K562 (cell line): ENCODE data around the gene ITGAD. TPM values are rescaled to one million over a fixed set of nuclear protein-coding genes. Genes with fewer than 3 reads are reported as not detected.

ENCODE experiments used
- ATAC-seq: fragments of 200-7000 bp; cut with Tn5 transposase; 3 replicates; pipeline ENCODE4 v1.9.1; 2020; ENCODE audit warnings: moderate library complexity
- BruUV-seq: library from RNA; stranded (reverse); fragments of 400-500 nt; replicated peaks from 2 replicates; lab custom pipeline; 2021; lab: Mats Ljungman, UMichigan
- CTCF ChIA-PET: fragments of 300-600 bp; formaldehyde crosslinking; extraction: SDS; loops from one replicate; lab custom pipeline; 2021; ENCODE audit warnings: low intra/inter-chr PET ratio; lab: Yijun Ruan, JAX
- POLR2A ChIA-PET: fragments of 300-600, 350-650 bp; sonication (Branson Sonifier 250); formaldehyde crosslinking; extraction: SDS; loops from one replicate; lab custom pipeline; 2021; ENCODE audit warnings: antibody characterized with exemption, inconsistent platforms; lab: Yijun Ruan, JAX
- DNase-seq, 4 experiments: peaks; one replicate each; pipeline versions ENCODE4 v3.0.0 to v3.0.0-alpha.2; 2011 to 2018; ENCODE audit warnings: low spot score in 3 of 4, mixed read lengths in 3 of 4; ENCODE audit errors: extremely low read depth in 1 of 4
- FAIRE-seq: peaks from 2 replicates; lab custom pipeline; 2011; peaks lifted over from hg19 to GRCh38; lab: Jason Lieb, UNC
- H2AFZ ChIP-seq: 2 replicates; pipeline ENCODE4 v1.6.0; 2011; ENCODE audit warnings: low read depth, low read length, control low read depth, inconsistent platforms
- H3K27ac ChIP-seq: fragments of 200-600 bp; 3 replicates; pipeline ENCODE4 v1.8.0; 2011; ENCODE audit warnings: low read depth, mild to moderate bottlenecking, control low read depth, inconsistent platforms, low read length, moderate library complexity, mixed read lengths; ENCODE audit errors: extremely low read depth
- H3K27me3 ChIP-seq, 2 experiments: fragments of 300-600 bp in 1 of 2; 2 replicates in 1 of 2; 3 replicates in 1 of 2; pipeline versions ENCODE4 v1.6.0 to v1.8.0; 2011; ENCODE audit warnings: inconsistent platforms in 2 of 2, low read length in 2 of 2, mild to moderate bottlenecking in 1 of 2, mixed read lengths in 1 of 2, moderate library complexity in 1 of 2; ENCODE audit not compliant: control insufficient read depth in 2 of 2, insufficient read depth in 2 of 2
- H3K36me3 ChIP-seq: fragments of 300-600 bp; 3 replicates; pipeline ENCODE4 v1.8.0; 2011; ENCODE audit warnings: mild to moderate bottlenecking, low read length, inconsistent platforms; ENCODE audit not compliant: control insufficient read depth, insufficient read depth
- H3K4me1 ChIP-seq, 2 experiments: fragments of 200-600 bp in 1 of 2; replicated peaks in 1 of 2; 2 replicates in 1 of 2; 3 replicates in 1 of 2; pipeline versions ENCODE4 v1.5.1 to v1.8.0; 2011; ENCODE audit warnings: inconsistent platforms in 2 of 2, low read length in 2 of 2, mild to moderate bottlenecking in 1 of 2, mixed read lengths in 1 of 2, moderate library complexity in 1 of 2; ENCODE audit not compliant: control insufficient read depth in 2 of 2, insufficient read depth in 2 of 2
- H3K4me2 ChIP-seq: 2 replicates; pipeline ENCODE4 v1.6.1; 2011; ENCODE audit warnings: low read length, control low read depth, inconsistent platforms, mixed read lengths; ENCODE audit not compliant: insufficient read depth
- H3K4me3 ChIP-seq: fragments of 200-600 bp; sonication (generic), shearing (Covaris generic); 2 replicates; pipeline ENCODE4 v1.5.1; 2016; ENCODE audit warnings: control low read depth, inconsistent platforms
- H3K79me2 ChIP-seq: fragments of 200-600 bp; 3 replicates; pipeline ENCODE4 v1.8.0; 2011; ENCODE audit warnings: low read length, inconsistent platforms; ENCODE audit not compliant: control insufficient read depth, insufficient read depth
- H3K9ac ChIP-seq, 2 experiments: 2 replicates each; pipeline versions ENCODE4 v1.6.0 to v1.6.1; 2011; ENCODE audit warnings: low read depth in 2 of 2, low read length in 2 of 2, control low read depth in 1 of 2, inconsistent platforms in 1 of 2, mild to moderate bottlenecking in 1 of 2, mixed read lengths in 1 of 2; ENCODE audit not compliant: insufficient read depth in 1 of 2
- H3K9me1 ChIP-seq: one replicate; pipeline ENCODE4 v1.6.0; 2011; ENCODE audit warnings: inconsistent platforms, mild to moderate bottlenecking, low read length, moderate library complexity; ENCODE audit not compliant: control insufficient read depth, insufficient read depth
- H3K9me3 ChIP-seq: replicated peaks from 2 replicates; pipeline ENCODE4 v1.5.1; 2011; ENCODE audit warnings: low read depth, low read length, inconsistent platforms; ENCODE audit not compliant: control insufficient read depth, insufficient read depth
- H4K20me1 ChIP-seq: replicated peaks from 2 replicates; pipeline ENCODE4 v1.6.1; 2011; ENCODE audit warnings: low read length, inconsistent platforms, mixed read lengths; ENCODE audit not compliant: control insufficient read depth, insufficient read depth
- HEY1 ChIP-seq: fragments of 250-450 bp; sonication (Bioruptor Pico); IDR thresholded peaks from 2 replicates; pipeline ENCODE4 v1.5.0; 2020; ENCODE audit warnings: mild to moderate bottlenecking, moderate library complexity, borderline replicate concordance
- MCM3 ChIP-seq: fragments of 450-650 bp; IDR thresholded peaks from 2 replicates; pipeline ENCODE4 v1.6.1; 2016
- NCOA6 ChIP-seq: fragments of 450-650 bp; IDR thresholded peaks from 2 replicates; pipeline ENCODE4 v1.6.1; 2017; ENCODE audit warnings: mild to moderate bottlenecking
- SMAD1 ChIP-seq: fragments of 150-350 bp; IDR thresholded peaks from 2 replicates; pipeline ENCODE4 v1.6.1; 2014; ENCODE audit warnings: low read length, low read depth; ENCODE audit not compliant: partially characterized antibody
- ZBTB11 ChIP-seq, 3 experiments: fragments of 200-800 bp in 1 of 3; fragments of 250-450 bp in 1 of 3; fragments of 450-650 bp in 1 of 3; sonication (Bioruptor Pico) in 1 of 3; sonication (Bioruptor generic) in 1 of 3; formaldehyde crosslinking in 1 of 3; IDR thresholded peaks; 2 replicates each; pipeline versions ENCODE4 v1.6.1 to v1.8.0; 2016 to 2022; ENCODE audit warnings: mild to moderate bottlenecking in 2 of 3, missing genetic modification characterization in 2 of 3, missing compliant biosample characterization in 1 of 3, moderate library complexity in 1 of 3
- ZNF282 ChIP-seq: sonication (generic); formaldehyde crosslinking; IDR thresholded peaks from 2 replicates; pipeline ENCODE4 v1.8.1; 2023; ENCODE audit warnings: missing genetic modification reagents
- ZNF395 ChIP-seq: fragments of 200-800 bp; sonication (Bioruptor generic); IDR thresholded peaks from 2 replicates; pipeline ENCODE4 v1.6.1; 2017; ENCODE audit warnings: missing genetic modification characterization, missing compliant biosample characterization
- ZNF431 ChIP-seq: sonication (generic); formaldehyde crosslinking; IDR thresholded peaks from 2 replicates; pipeline ENCODE4 v1.8.0; 2022; ENCODE audit warnings: mild to moderate bottlenecking, missing genetic modification reagents
- ZNF766 ChIP-seq: fragments of 200-800 bp; sonication (Bioruptor generic); conservative IDR thresholded peaks from 2 replicates; pipeline ENCODE4 v1.6.1; 2016; ENCODE audit warnings: missing genetic modification characterization, missing compliant biosample characterization
- ZNF79 ChIP-seq: fragments of 250-450 bp; sonication (Bioruptor Pico); IDR thresholded peaks from 2 replicates; pipeline ENCODE4 v1.4.0; 2020; ENCODE audit warnings: low read depth, mild to moderate bottlenecking, moderate library complexity
- WGBS: fragments of 100-300 bp; shearing (Covaris generic); methylation state at CpG from one replicate; pipeline ENCODE4 v1.1.6; 2016; ENCODE audit warnings: low coverage, mixed read lengths; ENCODE audit not compliant: insufficient coverage; ENCODE audit errors: missing lambda C conversion rate; 5-methylcytosine and 5-hydroxymethylcytosine counted together
- in situ Hi-C: fragments of 300-500 bp; cut with MboI; formaldehyde crosslinking; loops from 4 replicates; pipeline ENCODE4 v1.15.0; 2018; ENCODE audit warnings: inconsistent platforms, mixed read lengths
- intact Hi-C: fragments of 100-400 bp; cut with micrococcal nuclease; formaldehyde crosslinking; loops from 2 replicates; pipeline ENCODE4 v1.14.2; 2022
- polyA plus RNA-seq, 8 experiments: library from polyadenylated mRNA; depleted of rRNA in 4 of 8; stranded (reverse) in 5 of 8; unstranded in 3 of 8; fragments of >200 nt; fragmentation: Nextera tagmentation in 2 of 8; fragmentation: Illumina TruSeq in 1 of 8; extraction: Ambion mirVana in 2 of 8; extraction: Trizol in 1 of 8; gene quantifications; 2 replicates each; pipeline versions ENCODE4 v1.2.1 to v1.2.3, GENCODE V29; 2011 to 2014; ENCODE audit warnings: inconsistent platforms in 1 of 8, missing spikeins in 1 of 8
- total RNA-seq, 7 experiments: library from RNA; depleted of rRNA in 6 of 7; stranded (reverse); fragments of >200 nt in 6 of 7; fragmentation: Illumina TruSeq in 2 of 7; extraction: Trizol in 2 of 7; gene quantifications; 2 replicates each; pipeline versions ENCODE4 v1.2.1 to v1.2.3, GENCODE V29; 2011 to 2021; ENCODE audit warnings: low replicate concordance in 1 of 7
- TF ChIP-seq, protein P1 (sequence below): fragments of 450-650 bp; formaldehyde crosslinking; IDR thresholded peaks from 2 replicates; pipeline ENCODE4 v1.4.0; 2020; ENCODE audit warnings: mild to moderate bottlenecking, moderate library complexity

The ITGAD gene
- total and polyA plus RNA-seq, 9 of the 15 experiments (the other 6 are each of a cell fraction or from before 2014, with no cell fraction given): not detected

DNA sequence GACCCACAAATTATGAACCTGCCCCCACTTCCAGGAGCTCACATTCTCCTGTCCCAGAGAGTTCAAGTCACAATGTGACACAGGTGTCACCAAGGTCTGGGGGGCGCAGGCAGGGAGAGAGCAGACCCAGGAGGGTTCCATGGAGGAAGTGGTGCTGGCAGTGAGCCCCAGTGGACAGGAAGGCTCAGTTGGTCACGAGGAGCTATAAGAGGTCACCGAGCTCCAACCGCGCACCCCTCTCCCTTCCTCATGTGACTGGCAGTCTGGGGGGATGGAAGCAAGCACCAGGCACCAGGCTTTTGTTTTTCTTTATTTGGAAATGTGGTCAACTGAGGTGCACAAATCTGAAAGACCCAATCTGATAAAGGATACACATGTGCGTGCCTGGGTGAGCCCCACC is 2.5 kb downstream of the ITGAD start:
- POLR2A ChIA-PET: interaction anchor here (0.6 kb wide), 3 partner anchors 12 to 519 kb away, joined by 3 to 5 read pairs (median 3); no protein-coding TSS in a partner anchor
- CTCF ChIA-PET: no interaction called here
- in situ Hi-C loops (no loop called here), intact Hi-C loops (no loop called here)
- Histone ChIP-seq H3K9me3 (no peaks in the 10 kb centered on the region), H3K79me2 (no peaks in the 10 kb centered on the region), H3K27ac (no peak overlapping the region), H3K4me3 (no peak overlapping the region), H3K9ac (no peak overlapping the region), H3K36me3 (no peaks in the 10 kb centered on the region), H3K9me1 (no peaks in the 10 kb centered on the region), H3K27me3 (peaks cover 3 to 11% of the 10 kb centered on the region in 2 experiments; a peak in 3 of 5 replicates), H4K20me1 (no peaks in the 10 kb centered on the region), H3K4me1 (peaks cover 0 to 7% of the 10 kb centered on the region in 2 experiments; a peak in 2 of 5 replicates), H3K4me2 (no peak overlapping the region), H2AFZ (no peak overlapping the region)
- 4% methylated on average over 4 of the region's 6 CpGs for WGBS
- FAIRE-seq: no peak
- no TSS peak for BruUV-seq
- no peak for ATAC-seq
- DNase-seq: no peak
- TF ChIP-seq ZNF395 (CRISPR knock-in tag): no peak
- TF ChIP-seq, protein P1, sequence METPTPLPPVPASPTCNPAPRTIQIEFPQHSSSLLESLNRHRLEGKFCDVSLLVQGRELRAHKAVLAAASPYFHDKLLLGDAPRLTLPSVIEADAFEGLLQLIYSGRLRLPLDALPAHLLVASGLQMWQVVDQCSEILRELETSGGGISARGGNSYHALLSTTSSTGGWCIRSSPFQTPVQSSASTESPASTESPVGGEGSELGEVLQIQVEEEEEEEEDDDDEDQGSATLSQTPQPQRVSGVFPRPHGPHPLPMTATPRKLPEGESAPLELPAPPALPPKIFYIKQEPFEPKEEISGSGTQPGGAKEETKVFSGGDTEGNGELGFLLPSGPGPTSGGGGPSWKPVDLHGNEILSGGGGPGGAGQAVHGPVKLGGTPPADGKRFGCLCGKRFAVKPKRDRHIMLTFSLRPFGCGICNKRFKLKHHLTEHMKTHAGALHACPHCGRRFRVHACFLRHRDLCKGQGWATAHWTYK: no peak
- no peak for TF ChIP-seq ZNF766 (CRISPR knock-in tag)
- no peak for TF ChIP-seq SMAD1
- no peak for TF ChIP-seq NCOA6
- no peak for TF ChIP-seq ZNF282 (CRISPR knock-in tag)
- TF ChIP-seq ZNF431 (CRISPR knock-in tag): no peak
- TF ChIP-seq ZNF79: no peak
- no peak for TF ChIP-seq HEY1 (CRISPR knock-in tag)
- TF ChIP-seq ZBTB11 (CRISPR knock-in tag; IDR thresholded peaks at IDR 0.05): no peak
- TF ChIP-seq MCM3: no peak
